Fibroblast of the aortic adventitia (primary cell): ENCODE measurements around the gene EVPLL. TPM values are rescaled to one million over a fixed set of nuclear protein-coding genes. Genes with fewer than 3 reads are reported as not detected.
"Not testable (repeated sequence)": the region's sequence is repeated elsewhere in the genome, so short reads cannot be mapped to it uniquely, and the experiment has no call there.

ENCODE experiments used
- DNase-seq: peaks from one replicate; pipeline ENCODE4 v3.0.0-alpha.2; 2010; ENCODE audit warnings: low read depth
- H3K4me3 ChIP-seq: 2 replicates; pipeline ENCODE4 v1.5.1; 2011; ENCODE audit warnings: low read depth, mild to moderate bottlenecking, control low read depth, low read length, moderate library complexity
- CTCF ChIP-seq: IDR thresholded peaks from 2 replicates; pipeline ENCODE4 v1.5.1; 2011; ENCODE audit warnings: mild to moderate bottlenecking, low read length, control low read depth, inconsistent platforms; ENCODE audit not compliant: insufficient read depth
- total RNA-seq: library from RNA; depleted of rRNA; stranded (reverse); fragments of >200 nt; gene quantifications from 2 replicates; pipeline ENCODE4 v1.2.3, GENCODE V29; 2012; ENCODE audit warnings: low replicate concordance

EVPLL gene
- not detected in 2 replicates for total RNA-seq

GRCh38 chr17:18377437-18378204, at the start of gene EVPLL:
EVPLL (plus strand) TSS chr17:18377778; CDS start chr17:18380938, 3,160 bp downstream.
- no peak for DNase-seq
- no peak for TF ChIP-seq CTCF
- H3K4me3 ChIP-seq = no peak within 1 kb of the TSS

GRCh38 chr17:18328643-18329204, 48.9 kb upstream of the EVPLL start:
- H3K4me3 ChIP-seq = no peak overlapping the region
- no peak for TF ChIP-seq CTCF
- no peak for DNase-seq

GRCh38 chr17:18331879-18332278, 45.7 kb upstream of the EVPLL start:
- no peak overlapping the region for H3K4me3 ChIP-seq
- no peak for TF ChIP-seq CTCF
- DNase-seq = no peak

- no peak for DNase-seq
- no peak for TF ChIP-seq CTCF
Measured at GRCh38 chr17:18332909-18333489, 44.6 kb upstream of the EVPLL start.

GRCh38 chr17:18338158-18338557, 39.4 kb upstream of the EVPLL start:
- not testable (repeated sequence) for DNase-seq, H3K4me3 ChIP-seq

More at GRCh38 chr17:18332909-18333489, 44.6 kb upstream of the EVPLL start:
- H3K4me3 ChIP-seq = no peak overlapping the region

- no peak for TF ChIP-seq CTCF
- no peak for DNase-seq
- no peak overlapping the region for H3K4me3 ChIP-seq
Measured at GRCh38 chr17:18339933-18340332, 37.6 kb upstream of the EVPLL start.

- no peak for TF ChIP-seq CTCF
- H3K4me3 ChIP-seq = no peak overlapping the region
- DNase-seq = no peak
Measured at GRCh38 chr17:18344021-18344420, 33.6 kb upstream of the EVPLL start.
